NK-92 (cell line): ENCODE results near the gene RSAD1.

ENCODE experiments used
- DNase-seq: peaks from one replicate; lab custom pipeline; 2025; ENCODE audit not compliant: unreplicated experiment; lab: John Stamatoyannopoulos, UW

RSAD1 gene

GRCh38 chr17:50517011-50517410 is 38.4 kb downstream of the RSAD1 start:
- no peak for DNase-seq

DNA sequence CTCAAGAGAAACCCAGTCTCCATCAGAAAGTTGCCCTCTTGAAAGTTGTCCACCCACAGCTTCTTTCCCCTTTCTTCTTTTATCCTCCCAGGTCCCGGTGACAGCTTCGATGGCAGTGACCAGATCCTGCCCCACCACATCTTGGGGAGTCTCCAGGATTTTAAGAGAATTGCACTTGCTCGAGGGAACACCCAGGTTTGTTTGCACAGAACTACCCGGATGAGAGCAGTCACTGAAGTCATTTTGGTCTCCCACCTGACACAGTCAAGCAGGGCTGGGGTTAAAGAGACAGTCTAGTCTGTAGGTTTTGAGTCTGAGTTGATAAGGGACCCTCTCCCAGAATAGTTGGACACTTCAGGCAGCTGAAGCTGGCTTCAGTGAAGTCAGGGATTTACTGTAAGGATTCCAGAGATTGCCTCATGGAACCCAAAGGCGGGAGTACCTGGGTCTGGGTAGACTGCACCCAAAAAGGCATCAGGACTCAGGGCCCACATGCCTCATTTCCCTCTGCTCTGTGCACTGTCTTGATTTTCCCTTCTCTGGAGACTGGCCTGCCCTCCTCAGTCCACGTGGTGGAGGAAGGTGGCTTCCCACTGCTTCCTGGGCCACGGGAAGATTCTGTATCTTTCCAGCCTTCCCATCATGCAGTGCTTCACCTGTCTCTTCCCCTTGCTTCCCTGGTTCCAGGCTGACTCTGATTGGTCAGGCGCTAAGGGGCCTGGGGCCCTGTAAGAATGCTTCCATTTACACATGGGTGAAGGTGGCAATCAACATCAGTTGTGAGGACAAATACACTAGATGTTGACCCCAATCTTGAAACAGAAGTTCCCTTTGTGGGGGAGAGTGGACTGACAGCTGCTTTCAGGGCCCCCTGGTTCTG is 39.1 kb downstream of the RSAD1 start:
- no peak for DNase-seq

DNA sequence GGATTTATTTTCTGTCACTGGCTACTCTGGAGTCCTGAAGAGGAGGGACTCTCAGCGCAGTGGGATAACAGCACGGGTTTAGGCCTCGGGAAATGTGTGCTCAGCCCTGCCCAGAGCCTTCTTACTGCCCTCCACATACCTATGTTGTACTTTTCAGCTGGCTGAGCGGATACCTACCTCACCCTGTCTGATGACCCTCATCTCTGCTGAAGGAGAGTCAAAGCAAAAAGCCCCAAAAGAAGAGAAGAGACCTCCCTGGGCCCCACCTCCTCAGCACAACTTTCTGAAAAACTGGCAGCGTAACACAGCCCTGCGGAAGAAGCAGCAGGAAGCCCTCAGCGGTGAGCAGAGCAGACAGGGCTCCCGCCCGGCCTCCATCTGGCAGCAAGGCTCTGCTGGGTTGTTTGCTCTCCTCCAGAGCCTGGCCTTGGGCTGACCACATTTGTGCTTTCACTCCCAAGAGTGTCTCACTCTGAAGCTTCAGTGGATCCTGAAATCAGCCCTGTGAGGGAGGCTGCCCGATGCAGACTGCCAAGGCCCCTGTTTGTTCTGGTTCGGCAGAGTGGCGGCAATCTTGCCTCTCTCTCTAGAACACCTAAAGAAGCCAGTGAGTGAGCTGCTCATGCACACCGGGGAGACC is 39.8 kb downstream of the RSAD1 start:
- DNase-seq, result no peak

GRCh38 chr17:50519141-50519834 is 40.6 kb downstream of the RSAD1 start:
- DNase-seq, result no peak

- DNase-seq, result no peak
Observed at GRCh38 chr17:50520483-50520882, 41.8 kb downstream of the RSAD1 start.

DNA sequence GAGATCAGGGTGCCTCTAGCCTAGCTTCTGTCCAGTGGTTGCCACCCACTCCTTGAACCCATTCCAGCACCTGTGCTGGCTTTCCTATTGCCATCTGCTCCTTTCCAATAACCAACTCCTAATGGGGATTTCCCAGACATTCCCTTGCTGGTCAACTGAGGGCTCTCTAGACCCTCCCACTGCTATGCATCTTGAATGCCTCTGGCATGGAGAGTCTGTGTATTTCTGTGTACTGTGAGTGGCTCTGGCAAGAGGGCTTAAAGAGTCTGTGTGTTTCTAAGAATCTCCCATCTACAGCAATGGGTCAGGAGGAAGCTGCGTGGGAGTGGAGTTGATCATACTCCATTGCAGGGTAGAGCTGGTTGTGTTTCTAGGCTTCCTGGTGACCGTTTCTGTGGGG is 42.9 kb downstream of the RSAD1 start:
- no peak for DNase-seq

DNA sequence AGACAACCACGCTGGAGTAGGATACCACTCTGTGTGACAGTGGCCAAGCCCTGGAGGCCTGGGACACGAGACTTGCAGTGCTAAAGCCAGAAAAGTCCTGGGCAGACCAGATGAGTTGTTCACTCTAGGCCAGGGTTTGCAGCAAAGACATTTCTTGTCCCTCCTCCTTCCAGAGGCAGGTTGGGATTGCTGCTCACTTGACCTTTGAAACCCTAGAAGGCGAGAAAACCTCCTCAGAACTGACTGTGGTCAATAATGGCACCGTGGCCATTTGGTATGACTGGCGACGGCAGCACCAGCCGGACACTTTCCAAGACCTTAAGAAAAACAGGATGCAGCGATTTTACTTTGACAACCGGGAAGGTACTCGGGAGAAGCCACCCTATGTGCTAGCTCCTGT is 44.1 kb downstream of the RSAD1 start:
- no peak for DNase-seq

GRCh38 chr17:50523208-50523607 is 44.5 kb downstream of the RSAD1 start:
- DNase-seq, result no peak

DNA sequence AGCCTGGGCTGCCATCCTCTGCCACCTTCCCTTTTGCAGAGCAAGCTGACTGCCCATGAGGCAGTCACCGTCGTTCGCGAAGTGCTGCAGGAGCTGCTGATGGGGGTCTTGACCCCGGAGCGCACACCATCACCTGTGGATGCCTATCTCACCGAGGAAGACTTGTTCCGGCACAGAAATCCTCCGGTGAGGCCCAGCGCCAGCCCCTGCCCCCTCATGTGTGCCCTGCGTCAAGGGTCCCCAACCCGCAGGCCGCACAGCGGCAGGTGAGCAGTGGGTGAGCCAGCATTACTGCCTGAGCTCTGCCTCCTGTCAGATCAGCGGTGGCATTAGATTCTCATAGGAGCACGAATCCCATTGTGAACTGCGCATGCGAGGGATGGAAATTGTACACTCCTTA is 46.2 kb downstream of the RSAD1 start:
- no peak for DNase-seq

GRCh38 chr17:50527155-50527762 is 48.6 kb downstream of the RSAD1 start:
- no peak for DNase-seq

- no peak for DNase-seq
Observed at GRCh38 chr17:50527949-50528474, 49.4 kb downstream of the RSAD1 start.

- DNase-seq, result no peak
Observed at GRCh38 chr17:50529849-50530248, 51.2 kb downstream of the RSAD1 start.

DNA sequence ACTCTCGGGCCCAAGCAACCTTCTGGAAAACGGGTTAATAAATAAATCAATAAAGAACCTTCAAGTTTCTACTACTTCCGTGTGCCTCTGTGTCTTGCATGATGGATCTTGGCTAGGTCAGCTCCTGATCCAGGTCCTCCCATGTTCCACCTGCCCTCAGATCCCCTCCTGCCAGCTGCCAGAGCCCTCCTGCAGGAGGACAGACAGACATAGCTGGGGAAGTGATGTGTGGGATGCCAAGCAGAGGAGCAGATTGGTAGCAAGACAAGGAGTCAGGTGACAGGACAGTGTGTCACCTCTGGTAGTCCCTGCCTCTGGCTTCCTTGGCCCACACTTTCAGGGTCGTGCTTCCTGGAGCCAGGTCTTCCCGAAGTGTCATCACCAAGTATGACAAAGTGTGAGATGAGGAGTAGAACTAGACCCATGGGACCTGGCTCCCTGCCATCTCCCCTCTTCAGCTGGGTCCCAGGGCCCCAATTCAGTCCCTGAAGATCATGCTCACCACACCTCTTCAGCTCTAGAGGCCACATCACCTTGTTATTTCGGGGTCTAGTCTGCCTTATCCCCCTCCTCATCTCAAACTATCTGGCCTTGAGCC is 52.9 kb downstream of the RSAD1 start:
- no peak for DNase-seq

- no peak for DNase-seq
Observed at GRCh38 chr17:50532452-50533024, 53.9 kb downstream of the RSAD1 start, which contains the start of gene EPN3. Gene EPN3 (plus strand): TSS chr17:50532735. CDS start chr17:50536557, 3,822 bp downstream.

DNA sequence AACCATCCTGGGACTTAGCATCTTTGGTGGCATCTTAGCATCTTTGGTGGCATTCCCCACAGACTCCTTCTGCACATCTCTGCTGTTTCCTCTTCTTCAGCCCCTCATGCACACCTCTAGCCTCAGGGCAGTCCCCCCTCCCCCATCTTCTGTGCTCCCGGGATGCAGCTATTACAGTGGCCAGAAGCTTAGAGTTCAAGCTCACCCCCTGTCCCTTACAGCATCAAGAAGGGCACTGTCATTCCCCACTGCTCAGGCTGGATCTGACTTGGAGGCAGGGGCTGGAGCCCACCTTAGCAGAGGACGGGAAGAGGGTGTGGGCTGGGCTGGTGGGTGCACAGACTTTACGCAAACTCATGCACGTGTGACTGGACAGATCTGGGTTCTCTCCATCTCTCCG is 54.5 kb downstream of the RSAD1 start:
- no peak for DNase-seq

- DNase-seq, result no peak
Observed at GRCh38 chr17:50533720-50534148, 55.1 kb downstream of the RSAD1 start.

DNA sequence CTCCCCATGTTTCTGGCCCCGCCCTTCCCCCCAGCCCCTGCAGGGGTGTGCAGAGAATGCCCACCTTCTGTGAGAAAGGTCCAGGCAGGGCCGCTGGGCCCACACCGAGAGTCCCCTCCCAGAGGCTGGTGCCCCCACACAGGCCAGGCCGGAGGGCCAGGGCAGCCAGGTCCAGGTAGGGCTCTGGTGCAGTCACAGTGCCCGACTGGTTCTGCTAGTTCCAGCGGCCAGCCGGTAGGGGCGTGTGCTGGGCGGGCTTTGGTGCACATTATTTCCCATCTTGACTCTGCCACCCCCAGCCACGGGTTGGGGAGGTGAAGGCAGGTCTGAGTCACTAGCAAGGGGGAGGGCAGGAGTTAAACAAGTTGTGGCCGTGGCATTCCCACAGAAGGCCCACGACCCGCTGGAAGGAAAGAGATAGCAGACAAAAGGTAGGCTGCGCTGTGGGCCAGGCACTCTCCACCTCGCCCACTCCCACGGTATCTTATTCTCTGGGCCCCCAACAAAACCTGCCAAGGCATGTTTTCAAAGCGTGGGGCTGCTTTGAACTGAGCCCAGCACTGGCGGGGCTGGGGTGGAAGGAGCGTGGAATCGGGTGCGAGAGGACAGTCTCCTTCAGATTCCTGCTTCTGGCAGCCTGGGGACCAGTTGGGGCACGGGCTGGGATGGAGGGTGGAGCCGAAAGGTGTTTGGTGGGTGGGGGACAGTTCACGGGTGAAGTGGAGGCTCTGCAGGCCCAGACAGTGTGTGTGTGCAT is 55.7 kb downstream of the RSAD1 start:
- DNase-seq, result no peak

DNA sequence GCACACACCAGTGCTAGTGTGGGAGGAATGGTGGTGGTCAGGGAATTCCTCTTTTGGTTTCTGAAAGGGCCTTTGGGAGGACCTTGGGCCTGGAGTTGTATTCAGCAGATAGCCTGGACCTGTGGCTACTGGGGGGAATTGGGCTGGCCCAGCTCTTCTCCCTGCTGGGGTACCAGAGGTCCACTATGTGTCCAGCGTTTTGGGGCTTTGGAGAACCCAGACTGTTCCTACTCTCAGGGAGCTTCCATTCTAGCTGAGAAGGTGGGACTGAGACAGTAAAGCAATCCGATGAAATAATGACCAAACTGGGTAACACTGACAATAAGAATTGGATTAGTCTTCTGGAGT is 56.3 kb downstream of the RSAD1 start:
- DNase-seq, result no peak

GRCh38 chr17:50535407-50535806 is 56.7 kb downstream of the RSAD1 start:
- DNase-seq, result no peak
